Mesendoderm (in vitro differentiated cells): Measurements from ENCODE around the gene CDH15.

Source experiments
- DNase-seq: peaks from one replicate; pipeline ENCODE4 v3.0.0; 2013
- H2AK5ac ChIP-seq: 2 replicates; pipeline ENCODE4 v1.6.1; 2013; ENCODE audit warnings: low read length, inconsistent platforms
- H2BK120ac ChIP-seq: 2 replicates; pipeline ENCODE4 v1.6.1; 2013; ENCODE audit warnings: low read depth, mild to moderate bottlenecking, low read length, moderate library complexity, mixed read lengths
- H2BK15ac ChIP-seq: replicated peaks from 2 replicates; pipeline ENCODE4 v1.6.1; 2013; ENCODE audit warnings: low read depth, mild to moderate bottlenecking, moderate library complexity
- H2BK5ac ChIP-seq: 2 replicates; pipeline ENCODE4 v1.6.1; 2013; ENCODE audit warnings: low read length, inconsistent platforms
- H3K18ac ChIP-seq: 2 replicates; pipeline ENCODE4 v1.6.1; 2013; ENCODE audit warnings: mild to moderate bottlenecking, low read length, mixed read lengths
- H3K23ac ChIP-seq: one replicate; pipeline ENCODE4 v1.6.1; 2013; ENCODE audit warnings: low read length
- H3K27ac ChIP-seq: 2 replicates; pipeline ENCODE4 v1.5.1; 2013; ENCODE audit warnings: low read depth, mild to moderate bottlenecking, inconsistent platforms, low read length, moderate library complexity
- H3K27me3 ChIP-seq: 2 replicates; pipeline ENCODE4 v1.6.1; 2013; ENCODE audit warnings: low read length, control low read depth, mild to moderate bottlenecking, inconsistent platforms; ENCODE audit not compliant: insufficient read depth, poor library complexity
- H3K36me3 ChIP-seq: 2 replicates; pipeline ENCODE4 v1.6.1; 2013; ENCODE audit warnings: low read length, inconsistent platforms; ENCODE audit not compliant: control insufficient read depth, insufficient read depth
- H3K4ac ChIP-seq: one replicate; pipeline ENCODE4 v1.6.1; 2013; ENCODE audit warnings: low read depth, mild to moderate bottlenecking, low read length, moderate library complexity
- H3K4me1 ChIP-seq: 2 replicates; pipeline ENCODE4 v1.6.1; 2013; ENCODE audit warnings: low read depth, low read length, inconsistent platforms; ENCODE audit not compliant: control insufficient read depth
- H3K4me2 ChIP-seq: 2 replicates; pipeline ENCODE4 v1.6.1; 2013; ENCODE audit warnings: low read length
- H3K4me3 ChIP-seq: 2 replicates; pipeline ENCODE4 v1.5.1; 2013; ENCODE audit warnings: mild to moderate bottlenecking, low read length
- H3K56ac ChIP-seq: one replicate; pipeline ENCODE4 v1.6.1; 2013; ENCODE audit warnings: low read length
- H3K79me1 ChIP-seq: 2 replicates; pipeline ENCODE4 v1.6.1; 2013; ENCODE audit warnings: low read length, inconsistent platforms
- H3K79me2 ChIP-seq: 2 replicates; pipeline ENCODE4 v1.6.1; 2013; ENCODE audit warnings: mild to moderate bottlenecking, low read length; ENCODE audit not compliant: control insufficient read depth, insufficient read depth
- H3K9ac ChIP-seq: 2 replicates; pipeline ENCODE4 v1.6.1; 2013; ENCODE audit warnings: low read length, inconsistent platforms
- H4K5ac ChIP-seq: one replicate; pipeline ENCODE4 v1.6.1; 2013; ENCODE audit warnings: low read length
- H4K8ac ChIP-seq: one replicate; pipeline ENCODE4 v1.6.1; 2013; ENCODE audit warnings: low read depth, mild to moderate bottlenecking, control low read depth, low read length, moderate library complexity
- WGBS: extraction: QIAGEN DNeasy Blood & Tissue Kit; methylation state at CpG from one replicate; pipeline ENCODE4 v1.1.7; 2013; ENCODE audit warnings: low lambda C conversion rate, missing lambda C conversion rate; ENCODE audit not compliant: insufficient coverage; ENCODE audit errors: extremely low coverage; 5-methylcytosine and 5-hydroxymethylcytosine counted together

The CDH15 gene

DNA sequence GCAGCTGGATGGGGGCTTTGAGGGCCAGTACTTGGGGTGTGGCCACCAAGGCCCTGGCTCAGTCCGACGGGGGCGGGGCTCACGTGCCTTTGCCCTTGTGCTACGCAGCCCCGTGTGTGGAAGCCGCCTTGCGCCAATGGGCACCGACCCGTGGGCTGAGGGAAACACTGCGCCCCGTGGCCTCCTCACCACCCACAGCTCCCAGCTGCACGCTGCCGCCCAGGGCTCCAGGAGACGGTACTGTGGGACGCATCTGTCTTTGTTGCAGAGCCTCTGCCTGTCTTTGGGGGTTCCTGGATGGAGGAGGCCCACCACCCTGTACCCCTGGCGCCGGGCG lies 7.6 kb downstream of the CDH15 start:
- no peak overlapping the region for H3K23ac ChIP-seq
- no peaks in the 10 kb centered on the region for H3K27me3 ChIP-seq
- no peaks in the 10 kb centered on the region for H3K36me3 ChIP-seq
- no peak overlapping the region for H4K8ac ChIP-seq
- no peak overlapping the region for H2BK120ac ChIP-seq
- H2AK5ac ChIP-seq: no peak overlapping the region
- H3K4me2 ChIP-seq: no peak overlapping the region
- no peak overlapping the region for H2BK5ac ChIP-seq
- no peak overlapping the region for H3K4ac ChIP-seq
- no peak overlapping the region for H3K18ac ChIP-seq
- H4K5ac ChIP-seq: no peak overlapping the region
- no peak overlapping the region for H3K27ac ChIP-seq
- H2BK15ac ChIP-seq: no peak overlapping the region
- no peak overlapping the region for H3K4me3 ChIP-seq
- no peaks in the 10 kb centered on the region for H3K79me1 ChIP-seq
- H3K4me1 ChIP-seq: no peaks in the 10 kb centered on the region
- no peaks in the 10 kb centered on the region for H3K79me2 ChIP-seq
- WGBS: no CpG with 5 or more reads among the region's 19 CpGs
- no peak overlapping the region for H3K9ac ChIP-seq
- H3K56ac ChIP-seq: no peak overlapping the region
- DNase-seq: no peak

DNA sequence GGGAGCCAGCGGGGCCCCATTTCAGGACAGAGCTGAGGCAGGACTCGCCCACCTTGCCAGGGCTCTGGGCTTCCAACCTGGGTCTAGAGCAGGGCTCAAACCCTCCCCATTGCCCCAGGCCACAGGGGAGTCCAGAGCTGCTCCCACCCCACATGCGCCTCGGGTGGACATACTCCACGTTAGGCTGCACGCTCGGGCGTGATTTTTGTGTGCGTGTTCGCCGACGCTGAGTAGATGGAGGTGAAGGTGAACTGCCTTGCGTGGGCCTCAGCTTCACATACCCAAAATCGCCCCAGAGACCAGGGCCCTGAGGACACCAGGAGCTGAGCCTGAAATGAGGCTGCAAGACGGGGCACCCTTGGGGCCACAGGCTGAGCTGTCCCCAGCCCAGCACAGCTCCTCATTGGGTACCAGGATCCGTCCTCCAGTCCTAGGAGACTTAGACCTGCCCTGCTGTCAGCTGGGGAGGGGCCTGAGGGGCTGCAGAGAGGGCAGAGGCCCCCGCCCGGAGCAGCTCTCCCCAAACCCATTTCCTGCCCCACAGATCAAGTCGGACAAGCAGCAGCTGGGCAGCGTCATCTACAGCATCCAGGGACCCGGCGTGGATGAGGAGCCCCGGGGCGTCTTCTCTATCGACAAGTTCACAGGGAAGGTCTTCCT lies 8.2 kb downstream of the CDH15 start:
- no peak overlapping the region for H4K8ac ChIP-seq
- H3K18ac ChIP-seq: no peak overlapping the region
- H3K4me3 ChIP-seq: no peak overlapping the region
- DNase-seq: no peak
- H3K79me2 ChIP-seq: no peaks in the 10 kb centered on the region
- no peaks in the 10 kb centered on the region for H3K4me1 ChIP-seq
- no peak overlapping the region for H3K56ac ChIP-seq
- H2AK5ac ChIP-seq: no peak overlapping the region
- H3K27me3 ChIP-seq: no peaks in the 10 kb centered on the region
- no peak overlapping the region for H3K9ac ChIP-seq
- H3K79me1 ChIP-seq: no peaks in the 10 kb centered on the region
- no peak overlapping the region for H4K5ac ChIP-seq
- no peak overlapping the region for H2BK120ac ChIP-seq
- no peaks in the 10 kb centered on the region for H3K36me3 ChIP-seq
- H2BK15ac ChIP-seq: no peak overlapping the region
- no peak overlapping the region for H3K23ac ChIP-seq
- H3K4me2 ChIP-seq: no peak overlapping the region
- H3K4ac ChIP-seq: no peak overlapping the region
- no CpG with 5 or more reads among the region's 25 CpGs for WGBS
- no peak overlapping the region for H2BK5ac ChIP-seq
- H3K27ac ChIP-seq: no peak overlapping the region

DNA sequence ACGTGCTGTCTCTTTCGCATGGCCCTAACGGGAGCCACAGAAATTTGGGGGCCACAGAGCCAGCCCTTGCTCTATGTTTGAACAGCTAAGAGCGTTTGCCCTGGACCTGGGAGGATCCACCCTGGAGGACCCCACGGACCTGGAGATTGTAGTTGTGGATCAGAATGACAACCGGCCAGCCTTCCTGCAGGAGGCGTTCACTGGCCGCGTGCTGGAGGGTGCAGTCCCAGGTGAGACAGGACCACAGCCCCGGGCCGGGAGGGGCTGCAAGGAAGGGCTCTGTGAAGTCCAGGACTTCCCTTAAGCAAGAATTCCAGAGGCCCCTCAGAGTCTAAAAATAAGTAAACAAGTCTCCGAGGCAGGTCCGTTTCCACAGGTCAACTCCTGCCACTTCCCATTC lies 11.9 kb downstream of the CDH15 start:
- WGBS: no CpG with 5 or more reads among the region's 13 CpGs
- Histone ChIP-seq H3K27me3 (no peaks in the 10 kb centered on the region), H4K5ac (no peak overlapping the region), H2AK5ac (no peak overlapping the region), H3K4me1 (no peaks in the 10 kb centered on the region), H3K36me3 (no peaks in the 10 kb centered on the region), H3K4me3 (no peak overlapping the region), H3K18ac (no peak overlapping the region), H2BK120ac (no peak overlapping the region), H3K23ac (no peak overlapping the region), H4K8ac (no peak overlapping the region), H3K56ac (no peak overlapping the region), H2BK5ac (no peak overlapping the region), H2BK15ac (no peak overlapping the region), H3K9ac (no peak overlapping the region), H3K27ac (no peak overlapping the region), H3K4me2 (no peak overlapping the region), H3K4ac (no peak overlapping the region), H3K79me2 (no peaks in the 10 kb centered on the region), H3K79me1 (no peaks in the 10 kb centered on the region)
- no peak for DNase-seq

DNA sequence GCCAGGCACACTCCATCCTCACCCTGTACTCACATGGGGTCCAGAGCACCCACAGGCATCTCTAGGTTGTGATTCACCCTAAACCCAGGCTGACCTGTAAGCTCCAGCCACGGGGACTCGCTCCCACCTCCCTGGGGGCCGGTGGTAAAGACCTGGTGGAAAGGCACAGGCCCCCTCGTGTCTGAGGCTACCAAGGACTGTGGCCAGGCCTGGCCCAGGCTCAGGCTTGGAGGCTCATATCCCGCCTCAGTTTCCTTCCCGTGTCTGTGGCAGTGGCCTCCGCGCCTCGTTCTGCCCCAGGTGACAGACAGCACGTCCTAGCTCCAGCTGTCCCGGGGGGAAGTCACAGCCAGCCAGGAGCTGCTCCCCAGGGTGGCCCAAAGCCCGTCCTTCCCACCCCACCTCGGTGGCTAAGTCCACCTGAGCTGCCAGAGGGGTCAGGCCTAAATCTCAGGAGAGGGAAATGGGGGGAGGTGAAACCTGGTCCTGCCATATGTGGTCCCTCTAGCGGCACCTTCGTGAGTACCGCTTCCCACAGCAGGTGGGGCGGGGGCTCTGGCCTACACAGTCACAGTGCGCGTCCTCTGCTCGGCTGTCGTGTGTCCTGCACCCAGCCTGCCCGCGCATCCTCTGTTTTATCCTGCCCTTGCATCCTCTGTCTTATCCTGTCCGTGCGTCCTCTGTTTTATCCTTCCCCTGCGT lies 12.6 kb downstream of the CDH15 start:
- Histone ChIP-seq H3K4ac (no peak overlapping the region), H2AK5ac (no peak overlapping the region), H3K23ac (no peak overlapping the region), H4K5ac (no peak overlapping the region), H3K4me2 (no peak overlapping the region), H4K8ac (no peak overlapping the region), H2BK5ac (no peak overlapping the region), H3K9ac (no peak overlapping the region), H3K79me1 (no peaks in the 10 kb centered on the region), H3K27me3 (no peaks in the 10 kb centered on the region), H3K79me2 (no peaks in the 10 kb centered on the region), H3K4me3 (no peak overlapping the region), H3K36me3 (no peaks in the 10 kb centered on the region), H3K4me1 (no peaks in the 10 kb centered on the region), H3K27ac (no peak overlapping the region), H3K18ac (no peak overlapping the region), H2BK15ac (no peak overlapping the region), H3K56ac (no peak overlapping the region), H2BK120ac (no peak overlapping the region)
- no CpG with 5 or more reads among the region's 26 CpGs for WGBS
- no peak for DNase-seq

- Histone ChIP-seq H3K18ac (no peak overlapping the region), H4K8ac (no peak overlapping the region), H3K23ac (no peak overlapping the region), H2AK5ac (no peak overlapping the region), H3K36me3 (no peaks in the 10 kb centered on the region), H3K9ac (no peak overlapping the region), H2BK120ac (no peak overlapping the region), H3K4ac (no peak overlapping the region), H3K27ac (no peak overlapping the region), H3K79me1 (no peaks in the 10 kb centered on the region), H3K4me3 (no peak overlapping the region), H3K79me2 (no peaks in the 10 kb centered on the region), H3K4me1 (no peaks in the 10 kb centered on the region), H3K56ac (no peak overlapping the region), H3K27me3 (no peaks in the 10 kb centered on the region), H4K5ac (no peak overlapping the region), H3K4me2 (no peak overlapping the region), H2BK5ac (no peak overlapping the region), H2BK15ac (no peak overlapping the region)
- no peak for DNase-seq
- no CpG with 5 or more reads among the region's 9 CpGs for whole genome bisulfite sequencing
Measured at GRCh38 chr16:89184677-89184932, 13.1 kb downstream of the CDH15 start.
